D341Med (cell line): ENCODE results near the gene TRPC3.

Experiments
- DNase-seq: peaks from one replicate; pipeline ENCODE4 v3.0.0; 2012; ENCODE audit warnings: low spot score

TRPC3 gene

DNA sequence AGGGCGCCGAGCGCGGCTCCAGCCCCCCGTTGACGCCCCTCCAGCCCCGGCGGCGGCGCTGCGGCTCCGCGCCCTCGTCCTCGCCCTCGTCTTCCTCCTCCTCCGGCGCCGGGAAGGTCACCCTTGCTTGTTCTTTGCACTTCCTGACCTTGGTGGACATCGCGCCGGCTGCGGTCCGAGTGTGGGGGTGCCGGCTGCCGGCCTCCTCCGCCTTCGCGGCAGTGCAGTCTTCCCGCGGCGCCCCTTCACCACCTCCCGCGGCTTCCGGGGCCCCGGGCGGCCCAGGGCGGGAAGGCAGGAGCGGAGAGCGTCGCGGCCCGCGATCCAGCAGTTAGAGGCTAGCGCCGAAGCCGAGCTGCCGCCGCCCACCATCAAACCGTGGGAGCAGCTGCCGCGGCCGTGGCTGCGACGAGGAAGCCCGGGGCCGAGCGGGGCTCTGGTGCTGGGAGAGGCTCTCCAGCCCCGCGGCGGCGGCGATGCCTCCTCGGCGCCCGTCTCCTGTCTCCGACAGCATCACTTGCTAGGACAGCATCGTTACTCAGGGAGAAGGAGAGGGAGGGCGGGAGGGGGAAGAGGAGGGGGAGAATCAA is at the start of gene TRPC3:
Gene TRPC3 (minus strand): TSS at position 540 of the 590 bp plus-strand sequence. CDS start 380 bp downstream, at position 160.
- DNase-seq: peak; percentile 76

DNA sequence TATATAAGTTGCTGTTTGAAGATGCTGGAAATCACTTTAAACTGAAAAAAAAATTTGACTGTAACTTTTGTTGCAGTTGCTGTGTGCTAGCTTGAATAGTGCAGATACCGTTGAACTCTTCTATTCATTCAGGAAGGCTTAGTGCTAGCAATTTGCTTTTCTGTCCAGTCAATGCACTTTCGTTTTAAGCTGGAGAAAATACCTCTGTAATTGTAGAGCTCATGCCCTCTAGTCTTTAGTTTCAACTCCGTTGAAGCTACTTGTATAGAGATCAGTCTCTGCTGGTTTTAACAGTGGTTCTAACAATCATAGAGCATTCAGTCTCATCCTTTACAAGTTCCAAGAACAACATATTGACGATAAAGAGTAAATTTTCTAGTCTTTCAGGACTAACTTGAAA is 49.0 kb upstream of the TRPC3 start:
- DNase-seq: no peak

DNA sequence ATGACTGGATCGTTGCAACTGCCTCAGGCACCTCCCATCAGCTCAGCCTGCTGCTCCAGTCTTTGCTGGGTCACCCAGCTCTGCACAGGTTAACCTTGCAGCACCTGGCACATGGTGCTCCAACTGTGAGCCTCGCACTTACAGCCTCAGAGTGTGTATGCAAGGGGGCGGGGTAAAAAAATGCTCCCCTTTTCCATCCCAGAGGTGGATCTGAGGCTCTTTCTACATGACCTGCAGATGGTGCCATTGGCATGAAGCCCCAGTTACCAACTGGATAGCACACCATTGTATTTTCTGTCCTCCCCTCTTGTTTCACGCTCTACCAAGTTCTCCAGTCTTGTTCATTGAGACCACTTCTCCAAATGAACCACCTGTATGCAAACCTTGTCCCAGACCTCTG is 46.2 kb upstream of the TRPC3 start:
- peak; percentile 44 for DNase-seq

DNA sequence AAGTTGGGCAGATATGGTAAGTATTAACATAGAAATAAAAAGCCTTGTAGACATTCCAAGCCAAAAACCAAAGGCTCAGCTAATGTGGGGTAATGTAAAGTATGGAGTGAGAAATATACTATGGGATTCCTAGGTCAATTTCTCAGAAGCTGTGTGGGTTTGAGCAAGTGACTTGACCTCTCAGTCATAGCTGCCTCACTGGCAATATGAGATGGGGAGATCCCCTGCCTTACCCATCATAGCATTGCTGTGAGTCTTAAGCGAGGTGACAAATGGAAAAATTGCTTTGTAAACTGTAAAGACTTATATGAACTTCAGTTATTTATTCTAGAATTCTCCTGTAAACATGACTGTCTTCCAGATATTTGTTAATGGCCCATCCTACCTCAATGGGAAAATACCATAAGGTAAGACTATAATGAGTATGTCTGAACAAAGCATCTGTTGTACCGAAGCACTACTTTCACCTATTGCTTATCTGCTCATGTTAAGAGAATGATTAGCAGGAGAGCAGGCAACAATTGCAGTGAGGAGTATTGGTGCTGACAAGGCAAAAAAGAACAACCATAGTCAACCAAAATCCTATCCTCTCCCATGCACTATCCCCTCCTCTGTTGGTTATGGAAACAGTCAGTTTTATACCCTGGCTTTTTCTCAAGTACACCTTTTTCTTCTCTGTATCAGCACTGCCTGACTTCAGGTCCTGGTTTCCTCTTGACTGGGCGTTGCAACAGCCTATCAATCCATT is 44.1 kb upstream of the TRPC3 start:
- DNase-seq: no peak

DNA sequence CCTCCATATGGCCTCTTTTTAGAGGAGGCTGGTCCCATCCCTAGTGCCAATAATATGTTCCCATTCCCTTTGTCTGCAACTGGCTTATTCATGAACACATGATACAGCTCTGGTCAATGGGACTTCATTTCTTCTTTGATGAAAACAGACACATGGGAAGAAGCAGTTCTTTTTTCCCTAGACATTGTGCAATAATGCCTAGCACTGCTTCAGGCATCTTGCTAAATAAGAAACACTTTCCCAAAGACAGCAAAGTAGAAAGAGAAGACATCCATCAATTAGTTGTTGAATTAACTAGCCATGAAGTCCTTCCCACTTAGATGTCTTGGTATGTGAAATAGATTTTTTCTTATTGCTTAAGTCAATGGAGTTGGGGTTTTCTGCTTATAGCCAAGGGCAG is 40.1 kb upstream of the TRPC3 start:
- DNase-seq: no peak

DNA sequence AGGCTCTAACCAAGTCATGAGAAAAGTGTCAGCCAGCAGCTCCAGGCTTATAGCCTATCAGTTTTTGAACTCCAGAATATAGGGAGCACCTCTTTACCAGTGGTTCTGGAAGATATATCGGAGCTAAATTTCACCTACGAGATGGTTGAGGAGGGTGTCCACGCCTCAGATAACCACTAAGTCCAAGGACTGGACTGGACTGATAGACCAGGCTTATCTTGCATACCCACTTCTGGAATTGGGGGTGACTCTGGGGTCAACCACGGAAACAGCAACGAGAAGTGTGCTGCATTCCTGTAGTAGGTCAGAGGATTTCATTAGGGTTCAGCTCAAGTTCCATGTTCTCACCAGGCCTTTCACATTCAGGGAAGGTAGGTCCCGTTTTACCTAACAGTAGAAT is 38.6 kb upstream of the TRPC3 start:
- no peak for DNase-seq

DNA sequence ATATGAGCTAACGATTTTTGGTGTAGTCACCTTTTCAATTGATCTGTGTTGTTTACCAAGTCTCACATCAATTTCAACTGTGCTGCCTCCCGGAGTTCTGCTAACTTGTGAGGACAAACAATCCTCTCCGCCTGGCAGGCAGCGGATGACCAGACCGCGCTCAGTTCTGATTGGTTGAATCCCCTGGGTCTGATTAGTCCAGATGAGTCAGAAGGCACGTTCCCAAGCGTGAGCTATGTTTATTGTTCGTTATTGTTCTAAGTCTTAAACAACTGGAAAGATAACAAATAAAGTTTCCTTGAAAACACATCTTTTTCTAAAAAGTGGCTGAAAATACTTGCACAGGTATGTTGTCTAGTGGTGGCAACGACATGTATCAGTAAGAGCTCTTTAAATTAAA is 37.9 kb upstream of the TRPC3 start:
- DNase-seq: no peak

DNA sequence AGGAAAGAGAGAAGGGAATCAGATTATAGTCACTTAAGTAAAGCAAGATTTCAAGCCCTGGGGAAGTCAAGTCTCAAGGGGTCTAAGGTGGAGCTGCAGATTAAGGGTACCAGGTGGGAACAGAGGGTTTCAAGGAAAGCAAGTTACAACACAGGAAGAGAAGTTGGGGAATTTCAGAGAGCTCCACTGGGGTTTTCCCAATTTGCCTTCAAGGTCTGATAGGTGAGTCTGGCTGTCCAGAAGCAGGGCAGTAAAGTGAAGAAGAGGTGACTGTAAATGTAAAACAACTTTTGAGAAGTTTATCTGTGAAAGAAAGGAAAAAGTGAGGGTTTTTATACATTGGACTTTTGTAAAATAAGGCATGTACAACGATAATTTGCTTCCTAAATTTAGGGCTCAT is 37.1 kb upstream of the TRPC3 start:
- DNase-seq: no peak

DNA sequence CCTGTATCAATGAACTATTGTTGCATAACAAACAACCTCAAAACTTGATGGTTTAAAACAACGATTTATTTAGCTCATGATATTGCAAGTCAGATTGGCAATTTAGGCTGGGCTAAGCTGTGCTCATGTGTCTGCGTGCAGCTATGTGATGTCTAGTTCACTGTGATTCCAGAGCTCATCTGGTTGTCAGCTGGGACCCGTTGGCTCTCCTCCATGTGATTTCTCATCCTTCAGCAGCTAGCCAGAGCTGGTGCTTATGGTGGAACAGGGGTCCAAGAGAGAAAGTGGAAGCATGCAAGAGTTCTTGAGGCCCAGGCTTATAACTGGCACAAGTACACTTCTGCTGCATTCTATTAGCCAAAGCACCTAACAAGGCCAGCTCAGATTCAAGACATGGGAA is 28.8 kb upstream of the TRPC3 start:
- no peak for DNase-seq

DNA sequence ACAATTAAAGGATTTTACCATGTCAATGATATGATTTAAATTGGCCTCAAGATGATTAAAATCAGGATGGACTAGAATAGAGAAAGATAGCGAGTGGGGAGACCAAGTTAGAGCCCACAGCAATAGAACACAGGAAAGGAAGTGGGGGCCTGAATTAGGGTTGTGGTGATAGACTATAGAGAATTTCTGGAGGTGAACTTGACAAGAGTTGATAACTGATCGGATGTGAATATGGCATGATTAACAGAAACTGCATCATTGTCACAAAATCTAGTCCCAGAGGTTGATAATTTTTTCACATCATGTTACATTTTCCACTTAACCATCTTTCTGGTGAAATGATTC is 26.3 kb upstream of the TRPC3 start:
- no peak for DNase-seq

DNA sequence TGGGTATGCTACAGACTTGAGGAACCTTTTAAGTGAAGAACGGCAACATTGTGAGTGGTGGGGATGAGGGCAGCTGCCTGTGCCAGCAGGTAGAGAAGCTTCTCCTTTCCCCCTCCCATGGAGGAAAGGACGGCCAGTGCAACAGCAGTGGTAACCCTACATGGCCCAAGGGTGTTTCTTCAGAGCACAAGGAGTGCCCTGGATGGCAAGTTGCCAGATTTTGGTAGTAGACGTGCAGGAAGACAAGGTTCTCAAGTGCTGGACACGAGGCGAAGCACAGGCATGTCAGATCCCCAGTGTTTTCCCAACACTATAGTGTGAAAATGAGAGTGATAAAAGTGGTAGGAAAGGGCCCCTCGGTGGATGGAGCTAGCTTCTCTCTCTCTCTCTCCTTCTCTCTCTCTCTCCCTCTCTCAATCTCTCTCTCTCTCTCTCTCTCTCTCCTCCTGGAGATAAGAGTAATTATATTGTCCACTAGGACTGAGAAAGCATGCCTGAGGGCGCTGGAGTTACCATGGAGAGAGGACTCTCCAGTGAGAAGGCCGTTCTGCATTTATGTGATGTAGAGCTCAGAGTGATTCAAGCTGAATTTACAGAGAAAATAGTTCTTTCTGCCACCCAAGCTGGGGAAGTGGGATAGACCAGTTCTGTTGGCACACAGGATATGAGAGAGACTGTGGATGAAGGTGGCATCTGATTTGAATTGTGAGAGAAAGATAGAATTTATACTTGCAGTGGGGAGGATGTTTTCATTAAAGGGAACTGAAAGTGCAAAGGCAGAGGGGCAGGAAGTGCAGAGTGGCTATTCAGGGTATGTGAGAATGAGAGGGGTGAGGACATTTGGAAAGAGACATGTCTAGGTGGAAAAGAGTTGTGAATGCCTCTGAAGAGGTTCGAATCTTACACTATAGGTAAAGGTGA is 25.7 kb upstream of the TRPC3 start:
- no peak for DNase-seq

DNA sequence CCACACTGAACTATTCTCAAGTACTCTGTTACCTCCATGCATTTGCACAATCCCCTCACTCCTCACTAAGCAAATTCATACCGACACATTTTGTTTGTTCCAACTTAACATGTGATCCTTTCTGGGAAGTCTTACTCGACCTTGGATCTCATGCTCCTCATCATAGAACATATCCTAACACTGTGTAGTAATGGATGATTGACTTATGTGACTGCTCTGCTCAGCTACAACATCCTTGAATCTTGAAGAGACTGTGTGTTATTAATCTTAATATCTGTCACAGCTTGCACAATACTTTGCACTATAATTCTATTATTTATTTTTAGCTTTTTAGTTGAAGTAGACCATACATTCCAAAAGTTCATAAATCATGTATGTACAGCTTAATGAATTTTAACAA is 23.9 kb upstream of the TRPC3 start:
- DNase-seq: no peak

DNA sequence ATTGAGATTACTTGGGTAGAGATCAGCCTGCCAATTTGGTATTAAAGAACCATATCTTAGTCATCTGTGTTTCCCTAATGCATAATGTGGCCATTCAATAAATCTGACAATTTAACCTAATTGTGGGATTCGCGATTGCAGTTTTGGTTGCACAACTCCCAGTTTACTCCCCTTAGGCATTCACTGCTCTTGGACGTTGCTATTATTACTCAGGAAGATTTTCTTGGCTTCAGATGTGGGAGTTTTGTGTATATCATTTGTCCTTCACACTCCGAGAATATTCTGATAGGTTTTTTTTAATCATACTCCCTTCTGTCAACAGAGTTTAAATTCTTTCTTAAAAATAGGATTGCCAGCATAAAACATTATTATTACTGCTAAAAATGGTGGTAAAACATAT is 22.0 kb upstream of the TRPC3 start:
- DNase-seq: no peak

DNA sequence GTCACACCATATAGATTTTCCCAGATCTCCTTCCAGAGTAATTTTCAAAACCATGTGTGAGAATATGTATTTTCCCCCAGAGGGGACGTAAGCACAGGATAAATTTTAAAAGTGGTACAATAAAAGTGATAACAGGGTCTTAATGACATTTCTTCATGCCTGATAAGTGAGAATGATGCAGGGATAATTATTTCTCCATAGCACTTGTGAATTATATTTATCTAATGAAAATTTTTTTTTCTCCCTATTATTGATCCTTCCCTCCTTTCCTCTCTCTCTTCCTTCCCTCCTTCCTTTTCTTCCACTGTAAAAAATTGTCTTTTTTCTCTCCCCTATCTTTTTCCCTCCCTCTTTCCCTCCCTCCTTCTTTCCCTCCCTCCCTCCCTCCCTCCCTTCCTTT is 17.0 kb upstream of the TRPC3 start:
- no peak for DNase-seq

DNA sequence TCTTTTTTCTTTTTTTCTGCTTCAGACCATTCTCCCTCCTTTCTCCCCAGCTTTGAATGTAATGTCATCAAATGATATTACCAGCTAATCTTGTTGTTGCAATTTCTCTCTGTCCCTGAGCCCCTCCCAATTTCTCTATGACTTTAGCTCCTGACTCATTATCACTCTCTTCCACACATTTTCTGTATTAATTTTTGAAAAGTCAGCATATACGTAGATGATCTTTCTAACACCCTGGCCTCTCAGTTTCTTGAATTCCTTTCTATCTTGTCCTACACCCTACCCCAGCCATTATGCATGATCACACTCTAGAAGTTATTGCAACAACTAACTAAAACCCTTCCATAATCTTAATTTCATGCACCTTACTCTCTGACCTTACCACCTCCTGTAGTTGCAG is 13.1 kb upstream of the TRPC3 start:
- DNase-seq: no peak

DNA sequence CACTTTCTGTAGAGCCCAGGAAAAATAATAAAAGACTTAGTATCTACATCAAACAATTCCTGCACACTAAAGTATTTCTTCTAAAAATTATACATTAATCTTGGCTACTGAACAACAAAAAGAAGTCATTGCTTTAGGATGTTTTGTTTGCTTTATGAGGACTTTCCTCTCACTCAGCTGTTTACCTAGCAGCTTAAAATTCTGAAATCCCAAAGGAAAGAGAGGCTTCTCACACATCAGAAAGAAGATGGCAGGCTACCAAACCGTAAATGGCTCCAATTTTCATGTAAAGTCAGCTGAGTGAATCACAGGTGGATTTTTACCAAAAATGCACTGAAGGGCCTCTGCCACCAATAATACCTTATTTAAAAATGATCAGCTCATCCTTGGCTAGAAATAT is 9.0 kb upstream of the TRPC3 start:
- no peak for DNase-seq

DNA sequence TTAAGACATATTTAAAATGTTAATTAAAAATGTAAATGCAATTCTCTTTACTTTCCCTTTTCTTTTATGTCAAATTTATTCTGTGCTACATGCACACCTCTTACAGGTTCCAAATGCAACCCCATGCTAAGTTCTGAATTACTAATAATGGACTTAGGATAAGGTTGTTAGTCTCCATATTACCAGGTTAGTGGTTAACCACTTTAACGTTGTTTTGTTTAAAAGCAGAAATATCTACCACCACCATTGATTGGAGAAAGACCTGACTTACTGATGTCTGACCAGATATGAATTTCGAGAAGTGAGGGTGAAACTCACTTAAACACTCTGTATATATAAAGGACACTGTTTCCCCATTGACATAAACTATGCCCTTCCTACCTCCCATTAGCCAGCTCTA is 6.9 kb upstream of the TRPC3 start:
- no peak for DNase-seq

DNA sequence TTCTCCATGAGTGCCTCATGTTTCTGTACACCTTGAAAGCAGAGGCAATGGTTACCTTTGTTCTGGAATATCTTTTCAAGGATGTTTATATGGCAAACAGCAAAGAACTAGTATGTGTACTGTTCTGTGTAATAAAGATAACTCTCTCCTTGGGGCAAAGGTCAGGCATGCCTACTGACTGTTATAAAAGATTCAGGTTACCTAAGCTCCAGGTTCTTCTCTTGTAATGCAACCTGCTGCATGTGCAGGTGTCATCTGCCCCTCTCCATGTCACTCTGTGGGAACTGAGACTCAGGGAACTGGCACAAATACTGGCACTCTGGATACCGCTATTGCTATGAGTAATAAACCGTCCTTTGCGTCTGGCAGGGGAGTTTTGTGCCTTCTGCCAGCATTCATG is 5.4 kb upstream of the TRPC3 start:
- no peak for DNase-seq

DNA sequence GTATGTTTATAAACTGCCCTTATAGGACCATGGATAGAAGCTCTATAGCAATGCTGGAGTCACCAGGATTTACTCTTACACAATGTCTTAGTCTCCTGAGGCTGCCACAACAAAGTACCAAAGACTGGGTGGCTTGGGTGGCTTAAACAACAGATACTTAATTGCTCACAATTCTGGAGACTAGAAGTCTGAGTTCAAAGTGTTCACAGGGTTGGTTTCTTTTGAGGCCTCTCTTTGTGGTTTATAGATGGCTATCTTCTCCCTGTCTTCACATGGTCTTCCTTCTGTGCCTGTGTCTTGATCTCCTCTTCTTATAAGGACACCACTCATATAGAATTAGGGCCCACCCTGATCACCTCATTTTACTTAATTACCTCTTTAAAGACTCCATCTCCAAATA is 2.0 kb upstream of the TRPC3 start:
- DNase-seq: no peak

DNA sequence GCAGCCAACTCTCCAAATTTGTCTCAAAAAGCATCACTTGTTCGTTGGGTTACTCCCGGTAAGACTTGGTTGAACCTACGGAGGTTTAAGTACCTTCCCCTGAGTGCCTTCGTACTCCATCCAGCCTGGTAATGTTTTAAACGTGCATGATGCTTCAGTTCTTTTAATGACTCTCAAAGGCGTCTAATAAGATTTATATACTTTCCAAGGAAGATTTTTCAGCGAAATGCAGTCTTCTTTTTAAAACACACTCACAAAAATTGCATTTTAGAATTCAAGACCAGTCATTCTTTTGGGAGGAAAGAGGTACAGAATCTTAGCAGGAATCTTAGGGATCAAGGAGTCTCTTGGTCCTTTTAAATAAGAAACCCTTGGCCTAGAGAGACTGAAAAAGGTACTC is 430 bp upstream of the TRPC3 start:
- DNase-seq: no peak

DNA sequence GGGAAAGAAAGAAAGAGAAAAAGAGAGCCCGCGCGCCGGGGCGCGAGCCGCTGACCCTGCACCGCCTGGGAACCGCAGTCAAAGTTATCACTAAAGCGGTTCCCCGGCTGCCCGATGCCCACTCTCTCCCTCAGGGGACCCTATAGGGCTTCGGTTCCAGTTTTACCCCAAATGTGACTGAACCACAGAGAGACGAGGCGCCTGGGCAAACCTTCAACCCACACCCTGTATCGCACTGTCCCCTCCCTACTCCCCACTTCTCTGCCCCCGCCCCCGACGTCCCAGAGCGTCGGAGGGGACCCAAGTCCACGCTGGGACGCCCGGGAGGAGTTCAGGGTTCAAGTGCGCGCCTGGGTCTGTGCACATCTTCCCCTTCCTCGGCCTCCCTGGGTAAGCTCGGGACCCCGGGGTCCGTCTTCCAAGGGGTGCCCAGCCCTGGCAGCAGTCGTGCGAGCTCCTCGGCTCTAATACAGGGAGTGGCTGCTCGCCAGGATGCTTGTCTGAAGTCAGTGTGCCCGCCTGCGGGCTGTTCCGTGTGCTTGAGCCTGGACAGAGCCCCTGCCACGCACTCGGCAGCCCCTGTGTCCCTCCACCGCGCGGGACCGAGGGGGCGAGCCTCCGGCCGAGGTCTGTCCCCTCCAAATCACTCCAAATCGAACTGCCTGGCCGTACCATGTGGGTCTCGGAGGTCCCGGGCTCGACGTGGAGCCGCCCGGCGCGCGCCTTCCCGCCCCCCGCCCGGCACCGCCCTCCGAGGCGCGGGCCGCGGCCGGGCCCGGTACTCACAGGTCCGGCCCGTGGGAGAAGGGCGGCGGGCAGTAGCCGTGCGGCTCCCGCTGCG is 960 bp downstream of the TRPC3 start:
- DNase-seq: peak; percentile 69

DNA sequence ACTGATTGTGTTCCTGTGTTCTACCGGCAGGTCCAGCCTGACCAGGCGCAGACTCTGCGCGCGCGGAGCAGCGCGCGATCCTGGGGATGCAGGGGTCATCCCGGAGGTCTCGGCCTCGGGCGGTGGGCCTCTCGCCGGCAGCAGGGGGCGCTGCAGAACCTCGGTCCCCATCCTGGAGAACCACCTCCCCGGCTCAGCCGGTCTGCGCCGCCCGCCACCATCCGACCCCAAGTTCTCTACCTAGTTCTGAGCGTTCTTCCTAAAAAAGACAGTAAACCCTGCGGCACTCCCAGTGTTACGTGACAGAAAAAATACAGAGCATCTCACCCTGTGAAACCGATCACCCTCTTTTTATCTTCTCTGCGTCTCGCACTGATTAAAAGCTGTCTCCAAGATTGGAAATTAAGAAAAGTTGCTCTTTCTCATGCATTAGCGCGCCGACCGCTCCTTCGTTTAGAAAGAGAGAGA is 1.6 kb downstream of the TRPC3 start:
- DNase-seq: peak; percentile 90
